Measurements from ENCODE around the gene PLA2G4E.

PLA2G4E gene

DNA sequence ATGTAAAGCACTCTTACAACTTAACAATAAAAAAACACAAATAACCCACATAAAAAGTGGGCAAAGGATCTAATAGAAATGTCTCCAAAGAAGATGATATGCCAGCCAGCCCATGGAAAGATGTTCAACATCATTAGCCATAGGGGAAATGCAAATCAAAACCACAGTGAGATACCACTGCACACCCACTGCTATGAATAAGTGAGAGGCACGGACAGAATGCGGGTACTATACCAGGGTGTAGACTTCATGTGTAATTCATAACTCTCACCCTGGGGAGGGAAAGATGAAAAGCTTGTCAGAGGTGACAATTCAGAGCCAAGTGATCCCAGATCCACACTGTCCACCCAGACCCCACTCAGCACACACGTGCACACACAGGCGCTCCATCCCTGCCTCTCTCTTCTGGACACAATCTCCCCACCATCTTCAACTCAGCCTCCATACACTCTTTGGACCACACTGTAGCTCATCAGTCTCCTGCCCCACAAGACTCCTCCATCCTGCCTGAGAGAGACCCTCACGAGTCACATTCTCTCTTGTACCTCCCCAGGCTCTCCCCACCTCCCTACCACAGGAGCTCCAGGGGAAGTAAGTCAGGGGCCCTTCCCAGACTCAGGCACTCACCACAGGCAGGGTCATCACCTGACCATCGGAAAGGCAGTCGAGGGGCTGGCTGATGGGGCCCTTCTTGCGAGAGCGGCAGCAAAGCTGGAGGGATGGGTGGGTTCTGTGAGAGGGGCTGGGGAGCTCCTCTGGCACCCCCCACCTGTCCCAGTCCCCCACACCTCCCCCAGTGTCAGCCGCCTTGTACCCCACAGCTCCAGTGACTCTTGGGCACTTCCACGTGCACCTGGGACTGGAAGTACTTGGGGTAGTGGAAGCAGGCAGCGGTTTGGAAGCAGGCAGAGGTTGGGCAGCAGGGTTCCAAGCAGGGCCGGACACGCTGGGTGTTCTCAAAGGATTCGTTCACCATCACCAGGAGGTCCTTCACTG lies 21.3 kb downstream of the PLA2G4E start:
- TF ChIP-seq, protein P1, sequence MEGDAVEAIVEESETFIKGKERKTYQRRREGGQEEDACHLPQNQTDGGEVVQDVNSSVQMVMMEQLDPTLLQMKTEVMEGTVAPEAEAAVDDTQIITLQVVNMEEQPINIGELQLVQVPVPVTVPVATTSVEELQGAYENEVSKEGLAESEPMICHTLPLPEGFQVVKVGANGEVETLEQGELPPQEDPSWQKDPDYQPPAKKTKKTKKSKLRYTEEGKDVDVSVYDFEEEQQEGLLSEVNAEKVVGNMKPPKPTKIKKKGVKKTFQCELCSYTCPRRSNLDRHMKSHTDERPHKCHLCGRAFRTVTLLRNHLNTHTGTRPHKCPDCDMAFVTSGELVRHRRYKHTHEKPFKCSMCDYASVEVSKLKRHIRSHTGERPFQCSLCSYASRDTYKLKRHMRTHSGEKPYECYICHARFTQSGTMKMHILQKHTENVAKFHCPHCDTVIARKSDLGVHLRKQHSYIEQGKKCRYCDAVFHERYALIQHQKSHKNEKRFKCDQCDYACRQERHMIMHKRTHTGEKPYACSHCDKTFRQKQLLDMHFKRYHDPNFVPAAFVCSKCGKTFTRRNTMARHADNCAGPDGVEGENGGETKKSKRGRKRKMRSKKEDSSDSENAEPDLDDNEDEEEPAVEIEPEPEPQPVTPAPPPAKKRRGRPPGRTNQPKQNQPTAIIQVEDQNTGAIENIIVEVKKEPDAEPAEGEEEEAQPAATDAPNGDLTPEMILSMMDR (conservative IDR thresholded peaks at IDR 0.05; ENCODE audit: low read depth, low read length) = no peak
- DNase-seq (ENCODE audit: low read depth) = no peak
- H3K4me3 ChIP-seq (ENCODE audit: low read depth, low read length) = no peak overlapping the region

DNA sequence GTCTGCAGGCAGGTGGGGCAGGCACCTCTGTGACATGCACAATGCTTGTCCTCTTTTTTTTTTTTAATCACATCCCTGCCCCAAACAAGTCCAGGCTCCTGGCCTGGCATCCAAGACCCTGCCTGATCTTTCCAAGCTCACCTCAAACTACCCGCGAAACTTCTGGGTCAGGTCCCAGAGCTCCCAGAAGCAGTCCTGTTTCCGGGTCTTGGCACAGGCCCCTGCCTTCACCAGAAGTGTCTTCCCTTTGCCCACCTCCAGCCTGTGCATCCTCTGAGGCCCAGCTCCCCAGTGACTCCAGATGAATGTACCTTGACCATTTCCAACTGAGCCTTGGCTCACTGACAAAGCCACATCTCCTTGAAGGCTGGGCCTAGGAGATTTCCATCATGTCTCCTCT lies 23.0 kb downstream of the PLA2G4E start:
- TF ChIP-seq, protein P1 (conservative IDR thresholded peaks at IDR 0.05; ENCODE audit: low read depth, low read length) = no peak
- DNase-seq (ENCODE audit: low read depth) = no peak
- no peak overlapping the region for H3K4me3 ChIP-seq (ENCODE audit: low read depth, low read length)

DNA sequence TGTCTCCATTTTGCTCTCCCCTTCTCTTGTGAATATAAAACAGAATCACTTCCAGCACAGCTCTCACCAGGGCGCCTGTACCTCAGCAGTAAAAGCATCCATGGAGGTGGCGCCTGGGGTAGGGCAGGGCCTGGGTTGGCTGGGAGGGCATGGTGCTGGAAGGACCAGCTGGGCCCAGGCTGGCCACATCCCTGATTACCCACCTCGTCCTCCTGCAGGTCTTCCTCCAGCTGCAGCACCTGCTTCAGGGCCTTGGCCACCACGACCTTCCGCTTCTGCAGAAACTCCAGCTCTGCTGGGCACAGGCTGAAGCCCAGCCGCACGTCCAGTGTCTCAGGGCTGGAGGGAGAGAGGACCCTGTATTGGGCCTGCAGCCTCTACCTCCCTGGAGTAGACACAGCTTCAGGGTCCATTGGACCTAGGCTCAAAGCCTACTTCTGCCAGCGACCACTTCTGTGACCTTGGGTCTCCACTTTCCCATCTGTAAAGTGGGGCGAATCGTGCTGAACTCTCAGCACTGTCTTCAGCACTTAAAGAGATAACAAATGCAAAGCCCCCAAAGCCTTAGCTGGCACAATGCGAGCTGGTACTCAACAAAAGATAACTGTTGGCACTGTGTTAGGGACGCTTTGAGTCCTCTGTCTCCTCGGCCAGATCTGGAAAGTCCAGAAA lies 23.8 kb downstream of the PLA2G4E start:
- no peak overlapping the region for H3K4me3 ChIP-seq (ENCODE audit: low read depth, low read length)
- DNase-seq (ENCODE audit: low read depth) = no peak
- TF ChIP-seq, protein P1 (conservative IDR thresholded peaks at IDR 0.05; ENCODE audit: low read depth, low read length) = no peak

DNA sequence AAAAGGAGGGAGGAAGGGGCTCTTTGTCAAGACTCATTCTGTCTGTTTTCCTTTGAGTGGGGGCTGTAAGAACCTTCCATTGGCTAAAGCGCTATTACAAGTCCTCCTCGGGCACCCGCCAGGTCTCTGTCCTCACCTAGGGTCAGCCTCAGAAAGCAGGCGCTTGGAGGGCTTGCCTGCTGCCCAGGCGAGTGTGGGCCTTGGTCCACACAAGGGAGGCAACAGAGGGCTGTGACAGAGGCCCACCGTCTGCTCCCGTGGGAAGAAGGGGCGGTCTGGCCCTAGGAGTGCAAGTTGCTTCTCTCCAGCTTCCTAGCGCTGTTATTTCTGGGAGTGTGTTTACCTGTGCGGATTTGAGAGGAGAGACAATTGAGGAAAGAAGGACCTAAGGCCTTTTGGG lies 24.5 kb downstream of the PLA2G4E start:
- DNase-seq (ENCODE audit: low read depth) = no peak
- H3K4me3 ChIP-seq (ENCODE audit: low read depth, low read length) = no peak overlapping the region
- TF ChIP-seq, protein P1 (conservative IDR thresholded peaks at IDR 0.05; ENCODE audit: low read depth, low read length) = no peak

DNA sequence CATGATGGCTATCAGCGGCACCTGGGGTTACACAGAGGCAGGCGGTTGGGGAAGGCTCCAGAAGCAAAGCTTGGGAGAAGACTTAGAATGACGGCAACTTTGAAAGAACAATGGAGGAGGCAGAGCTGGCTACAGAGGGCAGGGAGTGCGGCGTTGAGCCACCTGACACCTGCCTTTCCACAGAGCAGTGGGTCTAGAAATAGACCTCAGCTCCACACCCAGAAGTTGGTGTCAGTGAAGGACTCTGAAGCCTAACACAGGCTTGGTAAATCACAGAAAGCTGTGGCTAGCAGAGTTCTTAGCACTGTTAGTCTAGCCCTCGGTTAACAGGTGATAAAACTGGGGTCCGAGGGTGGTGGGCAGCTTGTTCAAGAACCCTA lies 25.4 kb downstream of the PLA2G4E start:
- TF ChIP-seq, protein P1 (conservative IDR thresholded peaks at IDR 0.05; ENCODE audit: low read depth, low read length) = no peak
- no peak for DNase-seq (ENCODE audit: low read depth)
- H3K4me3 ChIP-seq (ENCODE audit: low read depth, low read length) = no peak overlapping the region

DNA sequence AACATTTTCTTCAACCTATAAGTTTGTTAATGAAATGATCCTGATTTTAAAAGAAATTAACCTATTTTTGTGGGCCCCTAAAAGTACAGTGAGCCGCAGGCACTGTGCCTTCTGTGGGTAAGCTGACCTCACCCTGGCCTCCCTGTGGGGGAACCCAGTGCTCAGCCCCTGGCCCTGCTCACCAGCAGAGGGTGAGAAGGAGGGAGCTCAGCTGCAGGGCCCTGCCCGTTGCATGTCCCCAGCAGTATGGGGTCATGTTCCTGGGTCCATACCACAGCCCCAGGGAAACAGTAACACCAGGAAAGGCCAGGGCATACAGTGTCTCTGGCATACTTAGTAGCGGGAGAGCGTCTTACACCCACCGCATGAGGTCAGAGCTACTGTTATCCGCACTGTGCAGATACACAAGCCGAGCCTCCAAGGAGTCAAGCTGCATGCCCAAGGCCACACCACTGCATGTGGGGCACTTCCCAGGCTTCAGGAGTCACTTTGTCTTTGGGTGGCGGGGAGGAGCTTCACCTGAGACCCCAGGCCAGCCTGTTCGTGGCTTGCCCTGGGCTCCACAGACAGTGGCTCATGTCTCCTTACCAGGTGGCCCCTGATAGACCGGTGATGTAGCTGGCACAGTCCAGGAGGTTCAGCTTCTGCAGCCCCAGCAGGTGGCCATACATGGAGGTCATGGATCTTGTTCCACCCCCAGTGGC lies 25.9 kb downstream of the PLA2G4E start:
- no peak overlapping the region for H3K4me3 ChIP-seq (ENCODE audit: low read depth, low read length)
- DNase-seq (ENCODE audit: low read depth) = no peak
- TF ChIP-seq, protein P1 (conservative IDR thresholded peaks at IDR 0.05; ENCODE audit: low read depth, low read length) = no peak
